Measurements from ENCODE around the gene C13orf42. TPM values are rescaled to one million over a fixed set of nuclear protein-coding genes. Genes with fewer than 3 reads are reported as not detected.

C13orf42 gene
- total RNA-seq, 2 donors from 2014 or later = not detected

- ATAC-seq = no peak
- intact Hi-C loops (cut with DNase I) = no loop called here
- no peak for DNase-seq
Observed at GRCh38 chr13:51043310-51043709, 67.8 kb downstream of the C13orf42 start.

- DNase-seq = no peak
- intact Hi-C loops (cut with DNase I) = no loop called here
- no peak for ATAC-seq
Observed at GRCh38 chr13:51041710-51042109, 69.4 kb downstream of the C13orf42 start.

GRCh38 chr13:51041126-51041525, 69.9 kb downstream of the C13orf42 start:
- DNase-seq (no peak), ATAC-seq (no peak)
- intact Hi-C loops (cut with DNase I) = no loop called here

GRCh38 chr13:51040431-51040830, 70.6 kb downstream of the C13orf42 start:
- ATAC-seq (no peak), DNase-seq (no peak)

GRCh38 chr13:51036418-51036817, 74.7 kb downstream of the C13orf42 start:
- ATAC-seq = no peak
- DNase-seq = no peak
- intact Hi-C loops (cut with DNase I) = no loop called here

More at GRCh38 chr13:51040431-51040830, 70.6 kb downstream of the C13orf42 start:
- intact Hi-C loops (cut with DNase I) = no loop called here

GRCh38 chr13:51035978-51036377, 75.1 kb downstream of the C13orf42 start:
- intact Hi-C loops (cut with DNase I) = no loop called here
- no peak for ATAC-seq
- DNase-seq = no peak

- DNase-seq (no peak), ATAC-seq (no peak)
- intact Hi-C loops (cut with DNase I) = no loop called here
Observed at GRCh38 chr13:51035469-51035868, 75.6 kb downstream of the C13orf42 start.

- ATAC-seq = peak in 1 of 2 donors; percentile 50
- DNase-seq = no peak
- intact Hi-C loops (cut with DNase I) = no loop called here
Observed at GRCh38 chr13:51034906-51035305, 76.2 kb downstream of the C13orf42 start.

GRCh38 chr13:51033421-51034185, 77.5 kb downstream of the C13orf42 start:
- intact Hi-C loops (cut with DNase I) = no loop called here
- no peak for ATAC-seq
- DNase-seq = no peak

- intact Hi-C loops (cut with DNase I) = no loop called here
- DNase-seq (no peak), ATAC-seq (no peak)
Observed at GRCh38 chr13:51032831-51033230, 78.2 kb downstream of the C13orf42 start.

Other genes starting within 250 kb of the C13orf42 start
- gene RNASEH2B, start 201.5 kb downstream of the C13orf42 start, total RNA-seq = 10 to 100 TPM; 40.7 to 42.8 TPM
- gene FAM124A, start 111.1 kb upstream of the C13orf42 start, total RNA-seq = 1 to 10 TPM; 5.9 to 10.0 TPM
- not detected for gene SERPINE3, start 228.4 kb upstream of the C13orf42 start, total RNA-seq

Measured in left cardiac atrium (tissue), 4 donors.